Suprapubic skin (tissue), 4 donors: ENCODE data around the gene RASGEF1B. TPM values are rescaled to one million over a fixed set of nuclear protein-coding genes. Genes with fewer than 3 reads are reported as not detected.

Source experiments
- DNase-seq, 2 donors: peaks; one replicate each; pipeline ENCODE4 v3.0.0-alpha.2; 2019; ENCODE audit warnings: low spot score in 2 of 2
- H3K27ac ChIP-seq: fragments of 200-600 bp; sonication (generic); one replicate; pipeline ENCODE4 v1.5.1; 2019
- H3K27me3 ChIP-seq: fragments of 200-600 bp; sonication (generic); one replicate; pipeline ENCODE4 v1.5.1; 2019
- H3K36me3 ChIP-seq: fragments of 200-600 bp; sonication (generic); one replicate; pipeline ENCODE4 v1.5.1; 2019
- H3K4me1 ChIP-seq: fragments of 200-600 bp; sonication (generic); one replicate; pipeline ENCODE4 v1.5.1; 2019
- H3K4me3 ChIP-seq: fragments of 200-600 bp; sonication (generic); one replicate; pipeline ENCODE4 v1.5.1; 2019; ENCODE audit warnings: mild to moderate bottlenecking
- H3K9me3 ChIP-seq: fragments of 200-600 bp; sonication (generic); one replicate; pipeline ENCODE4 v1.5.1; 2019
- EP300 ChIP-seq: sonication (generic); formaldehyde crosslinking; IDR thresholded peaks from one replicate; pipeline ENCODE4 v1.6.1; 2017; ENCODE audit warnings: antibody characterized with exemption
- POLR2A ChIP-seq, 2 donors: fragments of 450-650 bp; IDR thresholded peaks; one replicate each; pipeline ENCODE4 v1.6.1; 2017; ENCODE audit warnings: antibody characterized with exemption in 2 of 2, mild to moderate bottlenecking in 2 of 2, moderate library complexity in 2 of 2
- POLR2AphosphoS5 ChIP-seq, 3 donors: sonication (generic); formaldehyde crosslinking; IDR thresholded peaks; one replicate each; pipeline ENCODE4 v1.6.1; 2017; ENCODE audit warnings: antibody characterized with exemption in 3 of 3
- WGBS: methylation state at CpG from one replicate; pipeline ENCODE4 v1.1.5; 2018; 5-methylcytosine and 5-hydroxymethylcytosine counted together
- total RNA-seq, 4 donors: library from RNA; depleted of rRNA; stranded (reverse); fragments of >200 nt; gene quantifications; one replicate each; pipeline ENCODE4 v1.1.0, GENCODE V29; 2016
- TF ChIP-seq, protein P1 (sequence below), 2 donors: fragments of 200-600 bp in 1 of 2; fragments of 450-650 bp in 1 of 2; sonication (generic) in 1 of 2; IDR thresholded peaks; one replicate each; pipeline ENCODE4 v1.5.1; 2016 to 2019; ENCODE audit warnings: antibody characterized with exemption in 2 of 2, mild to moderate bottlenecking in 1 of 2, moderate library complexity in 1 of 2

The RASGEF1B gene
- total RNA-seq, 4 donors from 2014 or later: 32.4 to 106 (median 63.0) TPM

DNA sequence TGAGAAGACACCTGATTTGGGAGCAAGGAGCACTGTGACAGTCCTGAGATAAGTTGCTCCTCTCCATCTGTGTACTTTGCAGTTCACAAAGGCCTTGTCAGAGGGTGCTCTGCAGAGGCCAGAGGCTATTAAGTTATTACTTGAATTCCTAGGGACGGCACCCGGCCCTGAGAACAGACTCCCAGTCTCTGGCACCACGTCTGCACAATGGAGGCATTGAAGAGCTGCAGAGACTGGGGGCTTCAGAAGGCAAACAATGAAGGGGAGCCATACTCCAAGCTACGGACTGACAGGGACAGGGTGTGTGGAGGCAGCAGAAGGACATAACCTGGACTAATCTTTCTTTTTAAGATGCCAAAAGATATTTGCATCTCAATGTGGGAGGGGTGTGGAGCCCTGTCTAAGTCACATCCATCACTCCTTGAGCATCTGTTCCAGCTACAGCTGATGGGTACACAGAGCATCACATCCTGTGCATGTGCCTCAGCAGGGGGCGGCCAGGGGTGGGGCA is 11.5 kb downstream of the RASGEF1B start:
- peaks cover 54% of the 10 kb centered on the region for H3K4me1 ChIP-seq
- H3K36me3 ChIP-seq: peaks cover 21% of the 10 kb centered on the region
- no peak for TF ChIP-seq POLR2A (IDR thresholded peaks at IDR 0.05)
- TF ChIP-seq, protein P1, sequence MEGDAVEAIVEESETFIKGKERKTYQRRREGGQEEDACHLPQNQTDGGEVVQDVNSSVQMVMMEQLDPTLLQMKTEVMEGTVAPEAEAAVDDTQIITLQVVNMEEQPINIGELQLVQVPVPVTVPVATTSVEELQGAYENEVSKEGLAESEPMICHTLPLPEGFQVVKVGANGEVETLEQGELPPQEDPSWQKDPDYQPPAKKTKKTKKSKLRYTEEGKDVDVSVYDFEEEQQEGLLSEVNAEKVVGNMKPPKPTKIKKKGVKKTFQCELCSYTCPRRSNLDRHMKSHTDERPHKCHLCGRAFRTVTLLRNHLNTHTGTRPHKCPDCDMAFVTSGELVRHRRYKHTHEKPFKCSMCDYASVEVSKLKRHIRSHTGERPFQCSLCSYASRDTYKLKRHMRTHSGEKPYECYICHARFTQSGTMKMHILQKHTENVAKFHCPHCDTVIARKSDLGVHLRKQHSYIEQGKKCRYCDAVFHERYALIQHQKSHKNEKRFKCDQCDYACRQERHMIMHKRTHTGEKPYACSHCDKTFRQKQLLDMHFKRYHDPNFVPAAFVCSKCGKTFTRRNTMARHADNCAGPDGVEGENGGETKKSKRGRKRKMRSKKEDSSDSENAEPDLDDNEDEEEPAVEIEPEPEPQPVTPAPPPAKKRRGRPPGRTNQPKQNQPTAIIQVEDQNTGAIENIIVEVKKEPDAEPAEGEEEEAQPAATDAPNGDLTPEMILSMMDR (IDR thresholded peaks at IDR 0.05): no peak
- TF ChIP-seq EP300: no peak
- TF ChIP-seq POLR2AphosphoS5 (IDR thresholded peaks at IDR 0.05): no peak
- no peaks in the 10 kb centered on the region for H3K9me3 ChIP-seq
- WGBS: 27% methylated on average over 5 of the region's 5 CpGs
- no peaks in the 10 kb centered on the region for H3K27me3 ChIP-seq
- no peak overlapping the region for H3K27ac ChIP-seq
- H3K4me3 ChIP-seq: no peak overlapping the region
- no peak for DNase-seq

DNA sequence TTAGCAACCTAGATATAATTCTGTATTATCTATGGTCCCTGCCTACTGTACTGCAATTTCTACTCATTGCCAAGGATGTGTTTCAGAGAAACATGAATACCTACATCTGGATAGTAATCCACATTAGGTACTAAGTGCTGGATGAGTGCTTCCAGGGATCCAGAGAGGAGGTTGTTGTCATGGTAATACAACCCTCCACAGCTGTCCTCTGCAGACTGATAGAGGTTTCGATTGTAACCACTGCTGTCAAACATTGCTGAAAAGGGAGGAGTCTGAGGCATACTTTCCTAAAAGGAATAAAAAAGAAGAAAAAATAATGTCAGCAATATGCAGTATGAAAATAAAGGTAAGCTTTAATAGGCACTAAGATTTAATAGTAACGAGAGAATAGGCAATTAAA is 12.5 kb downstream of the RASGEF1B start:
- no peaks in the 10 kb centered on the region for H3K27me3 ChIP-seq
- H3K4me3 ChIP-seq: no peak overlapping the region
- peaks cover 53% of the 10 kb centered on the region for H3K4me1 ChIP-seq
- WGBS: 77% methylated on average over 2 of the region's 2 CpGs
- peaks cover 23% of the 10 kb centered on the region for H3K36me3 ChIP-seq
- no peaks in the 10 kb centered on the region for H3K9me3 ChIP-seq
- H3K27ac ChIP-seq: no peak overlapping the region
- DNase-seq: no peak
- TF ChIP-seq POLR2AphosphoS5 (IDR thresholded peaks at IDR 0.05) (no peak), EP300 (no peak), POLR2A (IDR thresholded peaks at IDR 0.05) (no peak)
- TF ChIP-seq, protein P1 (IDR thresholded peaks at IDR 0.05): no peak

DNA sequence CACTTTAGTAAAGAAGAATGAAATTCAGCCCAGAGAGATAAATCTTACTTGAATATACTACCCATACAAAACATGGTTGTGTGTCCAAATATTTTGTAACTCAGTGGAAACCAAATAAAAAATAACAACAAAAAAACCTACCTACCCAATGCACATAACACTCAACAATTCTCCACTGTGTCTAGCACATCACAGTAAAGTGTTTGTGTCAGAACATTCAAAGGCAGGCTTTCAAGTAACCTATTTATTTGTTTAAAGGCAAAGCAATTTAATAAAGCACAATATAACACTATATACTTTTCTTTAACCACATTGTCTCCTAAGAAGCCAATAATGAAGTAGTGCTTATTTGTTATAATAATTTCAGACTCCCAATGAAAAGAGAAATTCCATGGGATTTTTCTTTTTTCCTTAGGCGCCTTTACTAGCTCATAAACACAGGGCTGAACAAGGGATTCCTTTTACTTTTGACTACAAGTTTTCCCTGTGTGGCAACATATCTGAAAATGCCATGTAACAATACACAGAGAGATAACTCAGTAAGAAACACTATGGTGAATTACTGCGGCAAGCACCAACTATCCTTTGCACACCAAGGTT is 13.7 kb downstream of the RASGEF1B start:
- Histone ChIP-seq H3K27me3 (no peaks in the 10 kb centered on the region), H3K4me1 (peaks cover 50% of the 10 kb centered on the region), H3K36me3 (peaks cover 23% of the 10 kb centered on the region), H3K9me3 (no peaks in the 10 kb centered on the region), H3K27ac (no peak overlapping the region), H3K4me3 (no peak overlapping the region)
- no peak for TF ChIP-seq EP300
- TF ChIP-seq POLR2A (IDR thresholded peaks at IDR 0.05): no peak
- TF ChIP-seq POLR2AphosphoS5 (IDR thresholded peaks at IDR 0.05): no peak
- TF ChIP-seq, protein P1 (IDR thresholded peaks at IDR 0.05): no peak
- no peak for DNase-seq
- 82% methylated on average over 2 of the region's 2 CpGs for WGBS

DNA sequence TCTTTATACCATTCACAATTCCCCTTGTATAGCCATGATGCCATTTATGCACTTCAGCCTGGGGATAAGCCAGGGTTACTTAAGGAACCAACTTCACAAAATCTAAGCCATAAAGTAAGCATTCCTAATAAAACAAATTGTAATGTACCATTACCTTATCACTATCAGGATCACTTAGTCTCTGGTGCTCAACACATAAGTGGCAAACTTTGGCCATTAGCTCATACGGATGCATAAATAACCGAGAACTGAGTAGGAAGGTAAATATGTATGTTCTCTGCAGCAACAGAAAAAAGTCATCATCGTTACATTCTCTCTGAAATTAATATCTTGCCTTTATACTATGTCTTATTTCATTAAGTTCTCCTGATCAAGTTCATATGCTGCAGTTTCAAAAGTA is 14.4 kb downstream of the RASGEF1B start:
- Histone ChIP-seq H3K36me3 (peaks cover 23% of the 10 kb centered on the region), H3K27ac (no peak overlapping the region), H3K4me1 (peaks cover 45% of the 10 kb centered on the region), H3K9me3 (no peaks in the 10 kb centered on the region), H3K27me3 (no peaks in the 10 kb centered on the region), H3K4me3 (no peak overlapping the region)
- TF ChIP-seq POLR2AphosphoS5 (IDR thresholded peaks at IDR 0.05) (no peak), POLR2A (IDR thresholded peaks at IDR 0.05) (no peak), EP300 (no peak)
- TF ChIP-seq, protein P1 (IDR thresholded peaks at IDR 0.05): no peak
- 86% methylated on average over 3 of the region's 3 CpGs for WGBS
- no peak for DNase-seq

DNA sequence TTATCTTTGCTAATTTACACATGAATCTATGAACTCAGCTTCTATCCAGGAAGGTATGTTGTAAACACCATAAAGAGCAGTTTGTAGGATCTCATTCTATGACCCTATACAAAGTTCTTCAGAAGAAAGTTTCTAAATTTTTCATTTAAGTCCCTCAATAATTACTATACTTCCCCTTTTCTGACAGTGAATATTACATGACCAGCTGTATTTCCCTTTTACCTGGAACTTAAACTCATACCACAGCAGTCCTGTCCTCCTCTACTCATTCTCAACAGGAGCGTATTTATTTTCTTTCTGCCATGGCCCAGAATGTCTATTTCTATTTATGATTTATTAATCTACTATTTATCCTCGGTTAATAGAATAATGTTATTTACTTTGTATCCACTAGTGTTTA is 15.8 kb downstream of the RASGEF1B start:
- Histone ChIP-seq H3K4me3 (no peak overlapping the region), H3K27ac (no peak overlapping the region), H3K36me3 (peaks cover 23% of the 10 kb centered on the region), H3K9me3 (no peaks in the 10 kb centered on the region), H3K4me1 (peaks cover 42% of the 10 kb centered on the region), H3K27me3 (no peaks in the 10 kb centered on the region)
- no peak for DNase-seq
- no peak for TF ChIP-seq POLR2AphosphoS5 (IDR thresholded peaks at IDR 0.05)
- whole genome bisulfite sequencing: 77% methylated on average over 2 of the region's 2 CpGs
